ENCODE data around the gene ASPSCR1. TPM values are rescaled to one million over a fixed set of nuclear protein-coding genes. Genes with fewer than 3 reads are reported as not detected.

ASPSCR1 gene
- total RNA-seq, 3 donors from 2014 or later = 33.1 to 35.2 (median 34.5) TPM

DNA sequence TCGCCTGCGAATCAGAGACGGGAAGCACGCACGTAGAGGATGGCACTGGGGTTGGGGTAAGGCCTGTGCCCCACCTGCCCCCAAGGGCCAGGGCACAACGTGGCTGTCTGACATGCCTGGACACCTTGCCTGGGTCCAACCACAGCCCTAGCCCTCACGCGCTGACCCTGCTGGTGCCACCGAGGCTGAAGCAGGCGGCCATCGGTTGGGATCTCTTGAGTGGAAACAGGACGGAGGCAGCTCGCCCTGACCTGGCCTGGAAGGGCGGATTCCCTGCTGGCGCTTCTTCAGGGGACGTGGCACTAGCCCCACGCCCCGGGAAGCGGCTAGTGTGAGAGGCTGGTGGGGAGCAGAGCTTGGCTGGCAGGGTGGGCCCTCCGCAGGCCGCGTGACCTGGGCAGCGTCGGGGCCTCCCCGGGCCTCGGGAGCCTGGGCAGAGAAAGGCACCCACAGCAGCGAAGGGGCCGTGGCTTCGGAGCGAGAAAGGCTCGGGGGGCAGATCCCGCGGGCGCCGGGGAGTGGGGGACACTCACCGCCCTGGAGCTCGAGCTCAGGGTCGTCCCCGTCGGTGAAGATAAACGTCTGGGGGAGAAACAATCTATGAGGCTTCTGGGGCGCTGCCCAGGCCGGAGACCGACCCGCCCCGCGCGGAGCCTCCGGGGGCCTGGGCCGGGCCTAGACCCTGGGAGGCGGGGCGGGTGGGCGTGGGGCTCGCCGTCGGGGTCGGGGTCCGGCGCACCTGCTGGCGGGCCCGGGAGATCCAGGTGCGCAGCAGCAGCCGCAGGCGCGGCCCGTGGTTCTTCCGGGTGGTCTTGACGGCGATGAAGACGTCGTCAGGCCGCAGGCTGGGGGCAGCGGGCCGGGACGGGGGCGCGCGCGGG, 73.6 kb downstream of the ASPSCR1 start:
- TF ChIP-seq, protein P1, sequence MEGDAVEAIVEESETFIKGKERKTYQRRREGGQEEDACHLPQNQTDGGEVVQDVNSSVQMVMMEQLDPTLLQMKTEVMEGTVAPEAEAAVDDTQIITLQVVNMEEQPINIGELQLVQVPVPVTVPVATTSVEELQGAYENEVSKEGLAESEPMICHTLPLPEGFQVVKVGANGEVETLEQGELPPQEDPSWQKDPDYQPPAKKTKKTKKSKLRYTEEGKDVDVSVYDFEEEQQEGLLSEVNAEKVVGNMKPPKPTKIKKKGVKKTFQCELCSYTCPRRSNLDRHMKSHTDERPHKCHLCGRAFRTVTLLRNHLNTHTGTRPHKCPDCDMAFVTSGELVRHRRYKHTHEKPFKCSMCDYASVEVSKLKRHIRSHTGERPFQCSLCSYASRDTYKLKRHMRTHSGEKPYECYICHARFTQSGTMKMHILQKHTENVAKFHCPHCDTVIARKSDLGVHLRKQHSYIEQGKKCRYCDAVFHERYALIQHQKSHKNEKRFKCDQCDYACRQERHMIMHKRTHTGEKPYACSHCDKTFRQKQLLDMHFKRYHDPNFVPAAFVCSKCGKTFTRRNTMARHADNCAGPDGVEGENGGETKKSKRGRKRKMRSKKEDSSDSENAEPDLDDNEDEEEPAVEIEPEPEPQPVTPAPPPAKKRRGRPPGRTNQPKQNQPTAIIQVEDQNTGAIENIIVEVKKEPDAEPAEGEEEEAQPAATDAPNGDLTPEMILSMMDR (IDR thresholded peaks at IDR 0.05) = no peak
- intact Hi-C loops (cut with DNase I, micrococcal nuclease) = no loop called here
- peak; percentile 6 for ATAC-seq
- Histone ChIP-seq H3K4me1 (ENCODE audit: low read depth) (peaks cover 21% of the 10 kb centered on the region), H3K9me3 (no peaks in the 10 kb centered on the region), H3K36me3 (ENCODE audit: low read depth) (no peaks in the 10 kb centered on the region), H3K4me3 (peak overlapping the region; percentile 73)
- DNase-seq = peak in 2 of 3 donors; percentile 45 to 62

DNA sequence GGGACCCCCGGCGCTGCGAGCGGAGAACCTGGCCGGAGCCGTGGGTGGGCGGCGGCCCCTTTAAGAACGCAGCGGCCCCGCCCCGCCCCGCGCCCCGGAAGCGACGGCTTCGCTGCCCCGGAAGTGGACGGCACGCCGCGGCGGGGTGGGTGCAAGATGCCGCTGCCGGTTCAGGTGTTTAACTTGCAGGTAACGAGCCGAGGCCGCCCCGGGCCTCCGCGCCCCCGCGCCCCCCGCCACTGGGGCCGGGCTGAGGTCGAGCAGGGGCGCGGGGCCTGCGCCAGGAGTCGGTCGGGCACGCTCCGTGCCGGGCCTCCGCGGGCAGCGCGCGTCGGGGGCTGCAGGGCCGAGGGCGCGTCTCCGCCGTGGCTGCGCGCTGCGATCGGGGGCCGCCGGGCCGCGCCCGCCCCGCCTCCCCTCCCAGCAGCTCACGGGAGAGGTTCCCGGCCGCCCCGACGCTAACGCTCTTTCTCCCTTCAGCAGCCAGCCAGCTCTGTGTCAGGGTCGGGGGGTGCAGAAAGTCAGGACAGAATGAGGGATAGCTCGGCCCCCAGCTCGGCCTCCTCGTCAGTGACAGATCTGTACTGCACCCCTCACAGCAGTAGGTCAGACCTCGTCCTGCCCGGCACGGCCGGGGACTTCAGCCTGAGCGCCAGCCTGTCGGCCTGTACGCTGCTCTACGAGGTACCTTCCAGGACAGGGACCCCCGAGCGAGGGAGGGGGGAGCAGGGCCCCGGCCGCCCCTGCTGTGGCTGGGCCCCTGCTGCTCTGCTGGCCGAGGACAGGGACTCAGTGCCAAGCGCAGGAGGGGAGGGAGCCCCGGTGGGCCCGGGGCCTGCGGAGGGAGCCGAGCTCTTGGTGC, 74.6 kb downstream of the ASPSCR1 start, which contains the start of the genes GPS1 and RFNG:
GPS1 (plus strand) TSS at position 123 of the 862 bp plus-strand sequence; CDS start at position 157, 34 bp downstream.
RFNG (minus strand) TSS at position 36 of the 862 bp plus-strand sequence. CDS start 45 bp downstream, outside the sequence.
- ATAC-seq = peak; percentile 86
- Histone ChIP-seq H3K4me3 (peak within 1 kb of the TSS; percentile 73), H3K4me1 (ENCODE audit: low read depth) (peaks cover 21% of the 10 kb centered on the region), H3K9me3 (no peaks in the 10 kb centered on the region), H3K36me3 (ENCODE audit: low read depth) (no peaks in the 10 kb centered on the region)
- DNase-seq = peak; percentile 87 to 89 (median 88)
- TF ChIP-seq, protein P1 (IDR thresholded peaks at IDR 0.05) = no peak
- intact Hi-C loops (cut with DNase I, micrococcal nuclease) = no loop called here

DNA sequence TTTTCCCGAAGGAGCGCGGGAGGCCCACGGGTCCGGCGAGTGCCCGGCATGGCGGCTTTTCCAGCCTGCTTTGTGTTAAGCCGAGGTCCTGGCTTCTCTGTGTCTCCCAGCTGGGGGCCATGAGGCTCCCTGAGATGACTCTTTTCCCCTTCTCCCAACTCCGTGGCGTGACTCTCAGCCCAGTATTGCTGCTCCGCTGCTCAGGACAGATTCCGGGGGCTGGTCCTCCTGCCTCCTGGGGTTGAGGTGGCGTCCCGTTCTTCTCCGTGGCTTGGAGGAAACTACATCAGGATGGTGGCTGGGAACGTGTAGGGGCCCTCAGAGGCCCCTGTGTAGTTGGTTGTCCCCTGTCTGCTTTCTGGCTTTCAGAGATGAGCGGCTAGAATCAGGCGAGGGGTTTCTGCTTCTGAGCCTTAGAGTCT, 75.2 kb downstream of the ASPSCR1 start:
- no peaks in the 10 kb centered on the region for H3K36me3 ChIP-seq (ENCODE audit: low read depth)
- TF ChIP-seq, protein P1 (IDR thresholded peaks at IDR 0.05) = no peak
- no peaks in the 10 kb centered on the region for H3K9me3 ChIP-seq
- ATAC-seq (no peak), DNase-seq (no peak)
- H3K4me3 ChIP-seq = peak overlapping the region; percentile 73
- H3K4me1 ChIP-seq (ENCODE audit: low read depth) = peaks cover 21% of the 10 kb centered on the region
- intact Hi-C loops (cut with DNase I, micrococcal nuclease) = no loop called here

DNA sequence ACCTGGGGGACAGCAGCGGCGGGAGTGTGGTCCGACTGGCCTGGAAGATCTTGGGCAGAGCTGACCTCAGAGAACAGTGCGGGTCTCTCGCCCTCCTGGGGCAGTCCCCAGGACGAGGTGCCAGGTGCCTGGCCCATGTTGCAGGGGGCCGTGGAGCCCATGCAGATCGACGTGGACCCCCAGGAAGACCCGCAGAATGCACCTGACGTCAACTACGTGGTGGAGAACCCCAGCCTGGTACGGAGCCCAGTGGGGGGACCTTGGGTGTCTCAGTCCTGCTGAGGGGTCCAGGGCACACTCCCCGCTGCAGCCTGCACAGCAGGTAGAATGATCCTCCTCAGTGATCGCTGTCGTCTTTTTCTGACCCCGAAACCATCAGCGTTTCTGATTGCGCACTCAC, 75.7 kb downstream of the ASPSCR1 start:
- TF ChIP-seq, protein P1 (IDR thresholded peaks at IDR 0.05) = no peak
- Histone ChIP-seq H3K36me3 (ENCODE audit: low read depth) (no peaks in the 10 kb centered on the region), H3K4me3 (no peak overlapping the region), H3K4me1 (ENCODE audit: low read depth) (peaks cover 21% of the 10 kb centered on the region), H3K9me3 (no peaks in the 10 kb centered on the region)
- intact Hi-C loops (cut with DNase I, micrococcal nuclease) = no loop called here
- no peak for ATAC-seq
- DNase-seq = peak in 1 of 3 donors; percentile 46

DNA sequence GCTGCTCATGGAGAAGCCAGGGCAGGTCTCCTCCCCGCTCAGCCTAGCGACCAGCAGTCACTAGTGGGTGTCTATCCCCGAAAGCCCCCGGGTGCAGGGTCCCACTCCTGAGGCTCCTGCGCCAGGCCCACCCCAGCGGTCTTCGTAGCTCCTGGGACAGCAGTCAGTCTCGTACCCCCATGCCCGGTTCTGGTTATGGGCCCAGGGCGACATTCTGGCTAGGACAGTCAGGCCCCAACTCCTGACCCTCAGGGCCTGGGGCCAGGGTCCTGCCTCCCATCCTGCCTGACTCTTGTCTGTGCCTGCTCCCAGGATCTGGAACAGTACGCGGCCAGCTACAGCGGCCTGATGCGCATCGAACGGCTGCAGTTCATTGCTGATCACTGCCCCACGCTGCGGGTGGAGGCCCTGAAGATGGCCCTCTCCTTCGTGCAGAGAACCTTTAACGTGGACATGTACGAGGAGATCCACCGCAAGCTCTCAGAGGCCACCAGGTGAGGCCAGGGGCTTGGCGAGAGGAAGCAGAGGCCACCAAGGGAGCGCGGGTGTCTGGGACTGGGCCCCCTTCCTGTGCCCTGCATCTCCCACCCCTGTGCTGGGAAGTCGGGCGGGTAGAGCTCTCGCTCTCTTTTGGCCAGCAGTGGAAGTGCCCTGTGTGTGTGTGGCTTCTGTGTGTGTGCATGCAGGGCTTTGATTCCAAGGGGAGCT, 76.3 kb downstream of the ASPSCR1 start:
- H3K36me3 ChIP-seq (ENCODE audit: low read depth) = no peaks in the 10 kb centered on the region
- H3K4me1 ChIP-seq (ENCODE audit: low read depth) = peaks cover 21% of the 10 kb centered on the region
- intact Hi-C loops (cut with DNase I, micrococcal nuclease) = no loop called here
- ATAC-seq = no peak
- TF ChIP-seq, protein P1 (IDR thresholded peaks at IDR 0.05) = no peak
- H3K4me3 ChIP-seq = no peak overlapping the region
- DNase-seq = peak in 2 of 3 donors; percentile 26 to 47
- no peaks in the 10 kb centered on the region for H3K9me3 ChIP-seq

Data from mucosa of descending colon (tissue), 3 donors.